HEK293T (cell line): ENCODE results near the gene JARID2.

ENCODE experiments used
- FOXM1 ChIP-seq: fragments of 450-650 bp; IDR thresholded peaks from 2 replicates; pipeline ENCODE4 v1.6.1; 2017; ENCODE audit warnings: mild to moderate bottlenecking, borderline replicate concordance
- SP1 ChIP-seq: fragments of 450-650 bp; IDR thresholded peaks from 2 replicates; pipeline ENCODE4 v1.6.1; 2017

DNA sequence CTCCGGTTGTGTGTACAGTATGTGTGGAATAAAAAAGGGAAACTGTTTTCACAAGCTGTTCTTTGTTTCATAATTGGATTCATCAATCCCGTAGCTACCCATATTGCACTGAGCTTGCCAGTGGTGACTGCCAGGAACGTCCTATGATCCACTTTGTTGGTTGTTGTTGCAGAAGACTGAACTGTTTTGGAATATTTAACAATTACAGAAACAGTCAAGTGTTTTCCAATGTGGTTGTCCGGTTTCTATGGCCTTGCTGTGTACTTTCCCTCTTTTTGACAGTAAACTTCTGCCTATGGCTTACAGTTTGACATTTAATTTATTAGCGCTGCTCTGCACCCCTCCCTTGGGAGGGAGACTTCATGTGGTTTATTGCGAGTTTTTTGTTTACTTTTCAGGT, 275.7 kb downstream of the JARID2 start:
- TF ChIP-seq SP1 (no peak), FOXM1 (no peak)
